ENCODE measurements around the gene PARD6G. TPM values are rescaled to one million over a fixed set of nuclear protein-coding genes. Genes with fewer than 3 reads are reported as not detected.

The PARD6G gene
- total RNA-seq, 1 donor from 2014 or later, result 9.4 TPM

- no peak for DNase-seq (ENCODE audit: low read depth)
- no peaks in the 10 kb centered on the region for H3K36me3 ChIP-seq (ENCODE audit: control insufficient read depth, insufficient read depth, low read length)
- no peak overlapping the region for H3K4me3 ChIP-seq (ENCODE audit: low read depth, low read length)
- TF ChIP-seq, protein P1, sequence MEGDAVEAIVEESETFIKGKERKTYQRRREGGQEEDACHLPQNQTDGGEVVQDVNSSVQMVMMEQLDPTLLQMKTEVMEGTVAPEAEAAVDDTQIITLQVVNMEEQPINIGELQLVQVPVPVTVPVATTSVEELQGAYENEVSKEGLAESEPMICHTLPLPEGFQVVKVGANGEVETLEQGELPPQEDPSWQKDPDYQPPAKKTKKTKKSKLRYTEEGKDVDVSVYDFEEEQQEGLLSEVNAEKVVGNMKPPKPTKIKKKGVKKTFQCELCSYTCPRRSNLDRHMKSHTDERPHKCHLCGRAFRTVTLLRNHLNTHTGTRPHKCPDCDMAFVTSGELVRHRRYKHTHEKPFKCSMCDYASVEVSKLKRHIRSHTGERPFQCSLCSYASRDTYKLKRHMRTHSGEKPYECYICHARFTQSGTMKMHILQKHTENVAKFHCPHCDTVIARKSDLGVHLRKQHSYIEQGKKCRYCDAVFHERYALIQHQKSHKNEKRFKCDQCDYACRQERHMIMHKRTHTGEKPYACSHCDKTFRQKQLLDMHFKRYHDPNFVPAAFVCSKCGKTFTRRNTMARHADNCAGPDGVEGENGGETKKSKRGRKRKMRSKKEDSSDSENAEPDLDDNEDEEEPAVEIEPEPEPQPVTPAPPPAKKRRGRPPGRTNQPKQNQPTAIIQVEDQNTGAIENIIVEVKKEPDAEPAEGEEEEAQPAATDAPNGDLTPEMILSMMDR (IDR thresholded peaks at IDR 0.05; ENCODE audit: insufficient read depth, low read length, poor library complexity, severe bottlenecking), result no peak
- no peaks in the 10 kb centered on the region for H3K27me3 ChIP-seq (ENCODE audit: control insufficient read depth, insufficient read depth, low read length)
Measured at GRCh38 chr18:80231151-80231550, 16.2 kb downstream of the PARD6G start.

DNA sequence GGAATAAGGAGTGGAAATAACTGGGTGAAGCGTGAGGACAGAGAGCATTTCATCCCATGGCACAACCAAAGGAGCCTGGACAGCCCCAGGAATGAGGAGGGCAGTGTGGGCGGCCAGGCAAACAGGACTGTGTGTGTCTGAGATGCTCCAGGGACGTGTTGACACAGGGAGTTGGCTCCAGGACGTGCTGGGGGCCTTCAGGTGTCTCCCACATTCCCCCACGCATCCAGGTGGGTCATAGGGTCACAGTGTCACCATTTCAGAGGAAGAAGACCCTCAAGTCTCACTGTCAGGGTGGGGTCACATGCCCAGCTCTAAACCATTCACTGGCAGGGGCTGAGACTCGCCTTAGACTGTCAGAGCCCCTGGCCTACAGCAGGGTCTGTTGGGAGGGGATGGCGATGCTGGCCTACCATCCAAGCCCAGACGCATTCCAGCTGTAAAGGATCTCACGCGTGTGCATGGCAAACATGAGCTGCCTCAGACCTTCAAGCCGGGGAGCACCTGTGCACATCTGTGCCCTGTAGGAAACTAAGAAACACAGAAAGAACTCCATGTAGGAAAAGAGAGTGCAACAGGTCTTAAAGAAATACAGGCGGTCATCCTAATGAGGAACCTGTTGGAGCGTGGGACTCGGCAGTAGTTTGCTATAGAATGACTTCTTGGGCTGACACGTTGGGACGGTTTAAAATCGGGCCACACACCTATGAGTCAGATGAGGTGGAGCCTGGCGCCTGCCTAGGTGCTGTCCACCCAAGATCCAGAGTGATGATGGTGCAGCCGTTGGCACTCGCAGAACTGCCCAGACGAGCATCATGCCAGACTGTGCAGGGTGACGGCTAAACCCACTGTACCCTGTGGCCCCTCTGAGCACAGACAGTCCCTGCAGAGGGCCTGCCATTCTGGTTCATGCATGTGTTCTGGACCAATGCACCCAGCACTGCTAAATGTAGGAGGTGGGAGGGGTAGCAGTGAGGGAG lies 17.3 kb downstream of the PARD6G start:
- Histone ChIP-seq H3K36me3 (ENCODE audit: control insufficient read depth, insufficient read depth, low read length) (no peaks in the 10 kb centered on the region), H3K27me3 (ENCODE audit: control insufficient read depth, insufficient read depth, low read length) (no peaks in the 10 kb centered on the region), H3K4me3 (ENCODE audit: low read depth, low read length) (no peak overlapping the region)
- TF ChIP-seq, protein P1 (IDR thresholded peaks at IDR 0.05; ENCODE audit: insufficient read depth, low read length, poor library complexity, severe bottlenecking), result no peak
- no peak for DNase-seq (ENCODE audit: low read depth)

- TF ChIP-seq, protein P1 (IDR thresholded peaks at IDR 0.05; ENCODE audit: insufficient read depth, low read length, poor library complexity, severe bottlenecking), result no peak
- no peaks in the 10 kb centered on the region for H3K36me3 ChIP-seq (ENCODE audit: control insufficient read depth, insufficient read depth, low read length)
- no peaks in the 10 kb centered on the region for H3K27me3 ChIP-seq (ENCODE audit: control insufficient read depth, insufficient read depth, low read length)
- no peak for DNase-seq (ENCODE audit: low read depth)
- no peak overlapping the region for H3K4me3 ChIP-seq (ENCODE audit: low read depth, low read length)
Measured at GRCh38 chr18:80229363-80229762, 18.0 kb downstream of the PARD6G start.

DNA sequence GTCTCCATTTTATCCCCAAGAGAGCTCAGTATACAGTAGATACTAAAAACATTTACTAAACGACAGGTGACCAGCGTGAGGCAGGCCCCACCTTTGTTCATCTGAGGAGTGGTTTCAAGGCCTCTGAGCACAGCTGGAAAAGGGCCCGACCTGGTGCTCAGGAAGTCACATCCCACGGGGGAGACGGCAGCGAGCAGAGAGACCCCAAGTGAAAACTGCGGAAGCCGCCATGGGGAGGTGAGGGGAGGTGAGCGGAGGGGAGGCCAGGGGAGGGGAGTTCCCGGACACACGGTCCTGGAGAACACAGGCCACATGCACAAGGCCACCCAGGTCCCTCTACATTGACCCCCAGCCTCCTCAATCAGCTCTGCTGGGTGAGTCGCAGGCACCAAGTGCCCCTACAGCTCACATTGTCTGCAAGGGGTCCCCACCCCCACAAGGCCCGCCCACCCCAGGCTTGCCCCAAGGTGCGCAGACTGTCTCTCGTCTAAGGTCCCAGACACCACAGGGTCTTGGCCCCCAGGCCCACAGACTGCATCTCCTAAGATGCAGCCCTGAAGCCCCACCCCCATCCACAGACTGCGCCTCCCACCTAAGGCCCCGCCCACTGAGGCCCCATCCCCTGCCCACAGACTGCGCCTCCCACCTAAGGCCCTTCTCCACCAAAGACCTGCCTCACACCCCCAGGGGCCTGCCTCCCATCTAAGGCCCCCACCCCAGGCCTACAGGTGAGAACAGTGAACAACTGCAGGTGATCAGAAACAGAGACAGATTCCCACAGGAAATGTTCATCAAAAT lies 19.1 kb downstream of the PARD6G start:
- Histone ChIP-seq H3K4me3 (ENCODE audit: low read depth, low read length) (no peak overlapping the region), H3K27me3 (ENCODE audit: control insufficient read depth, insufficient read depth, low read length) (no peaks in the 10 kb centered on the region), H3K36me3 (ENCODE audit: control insufficient read depth, insufficient read depth, low read length) (no peaks in the 10 kb centered on the region)
- TF ChIP-seq, protein P1 (IDR thresholded peaks at IDR 0.05; ENCODE audit: insufficient read depth, low read length, poor library complexity, severe bottlenecking), result no peak
- no peak for DNase-seq (ENCODE audit: low read depth)

DNA sequence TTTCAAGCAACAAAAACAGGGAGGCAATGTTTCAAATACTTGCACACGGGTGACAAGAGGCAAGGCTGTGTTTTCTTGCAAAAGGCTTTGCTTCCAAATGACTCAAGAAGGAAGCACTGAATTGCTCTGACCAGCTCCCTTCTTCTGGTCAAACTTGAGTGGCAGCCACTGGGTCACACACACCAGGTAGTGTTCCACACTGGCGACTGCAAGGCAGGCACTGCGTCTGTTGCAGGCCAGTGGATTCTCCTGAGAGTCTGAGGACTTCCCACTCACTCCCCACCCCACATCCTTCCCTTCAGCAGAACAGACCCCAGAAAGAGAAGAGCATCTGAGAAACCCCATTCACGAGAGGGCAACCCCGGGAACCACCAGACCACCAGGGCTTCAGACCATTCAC lies 19.8 kb downstream of the PARD6G start:
- TF ChIP-seq, protein P1 (IDR thresholded peaks at IDR 0.05; ENCODE audit: insufficient read depth, low read length, poor library complexity, severe bottlenecking), result no peak
- Histone ChIP-seq H3K27me3 (ENCODE audit: control insufficient read depth, insufficient read depth, low read length) (no peaks in the 10 kb centered on the region), H3K4me3 (ENCODE audit: low read depth, low read length) (no peak overlapping the region), H3K36me3 (ENCODE audit: control insufficient read depth, insufficient read depth, low read length) (no peaks in the 10 kb centered on the region)
- DNase-seq (ENCODE audit: low read depth), result no peak

Measured in kidney epithelial cell (primary cell).